Fibroblast of the aortic adventitia (primary cell): Measurements from ENCODE around the gene TP53. TPM values are rescaled to one million over a fixed set of nuclear protein-coding genes. Genes with fewer than 3 reads are reported as not detected.

ENCODE experiments used
- DNase-seq: peaks from one replicate; pipeline ENCODE4 v3.0.0-alpha.2; 2010; ENCODE audit warnings: low read depth
- H3K4me3 ChIP-seq: 2 replicates; pipeline ENCODE4 v1.5.1; 2011; ENCODE audit warnings: low read depth, mild to moderate bottlenecking, control low read depth, low read length, moderate library complexity
- CTCF ChIP-seq: IDR thresholded peaks from 2 replicates; pipeline ENCODE4 v1.5.1; 2011; ENCODE audit warnings: mild to moderate bottlenecking, low read length, control low read depth, inconsistent platforms; ENCODE audit not compliant: insufficient read depth
- total RNA-seq: library from RNA; depleted of rRNA; stranded (reverse); fragments of >200 nt; gene quantifications from 2 replicates; pipeline ENCODE4 v1.2.3, GENCODE V29; 2012; ENCODE audit warnings: low replicate concordance

TP53 gene
- total RNA-seq, 1 donor = 68.7 TPM

DNA sequence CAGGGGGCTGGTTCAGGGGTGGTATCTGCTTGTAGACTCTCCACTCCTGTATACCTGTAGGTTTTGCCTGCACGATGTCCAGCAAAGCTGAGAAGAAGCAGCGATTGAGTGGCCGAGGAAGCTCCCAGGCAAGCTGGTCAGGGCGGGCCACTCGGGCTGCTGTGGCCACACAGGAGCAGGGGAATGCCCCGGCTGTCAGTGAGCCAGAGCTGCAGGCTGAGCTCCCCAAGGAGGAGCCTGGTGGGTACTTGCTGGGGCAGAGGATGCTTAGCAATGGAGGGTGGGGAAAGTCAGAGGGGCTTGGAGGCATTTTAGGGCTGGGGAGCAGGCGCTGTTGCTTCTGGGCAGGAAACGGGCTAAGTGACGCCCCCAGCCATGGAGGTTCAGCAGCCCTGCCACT lies 32.4 kb upstream of the TP53 start:
- no peak for TF ChIP-seq CTCF
- H3K4me3 ChIP-seq = no peak overlapping the region
- DNase-seq = no peak

- peak overlapping the region; percentile 72 for H3K4me3 ChIP-seq
- TF ChIP-seq CTCF = no peak
- no peak for DNase-seq
Observed at GRCh38 chr17:7717756-7718350, 30.6 kb upstream of the TP53 start.

- H3K4me3 ChIP-seq = peak within 1 kb of the TSS; percentile 72
- peak; percentile 43 for TF ChIP-seq CTCF
- DNase-seq = peak; percentile 91
Observed at GRCh38 chr17:7716901-7717755, 29.8 kb upstream of the TP53 start, which contains the start of gene DNAH2. TSS of gene DNAH2 (plus strand) at chr17:7717744. CDS start at chr17:7719735, 1,991 bp downstream.

GRCh38 chr17:7715936-7716886 lies 28.9 kb upstream of the TP53 start:
- H3K4me3 ChIP-seq = peak overlapping the region; percentile 72
- DNase-seq = no peak
- TF ChIP-seq CTCF = no peak

DNA sequence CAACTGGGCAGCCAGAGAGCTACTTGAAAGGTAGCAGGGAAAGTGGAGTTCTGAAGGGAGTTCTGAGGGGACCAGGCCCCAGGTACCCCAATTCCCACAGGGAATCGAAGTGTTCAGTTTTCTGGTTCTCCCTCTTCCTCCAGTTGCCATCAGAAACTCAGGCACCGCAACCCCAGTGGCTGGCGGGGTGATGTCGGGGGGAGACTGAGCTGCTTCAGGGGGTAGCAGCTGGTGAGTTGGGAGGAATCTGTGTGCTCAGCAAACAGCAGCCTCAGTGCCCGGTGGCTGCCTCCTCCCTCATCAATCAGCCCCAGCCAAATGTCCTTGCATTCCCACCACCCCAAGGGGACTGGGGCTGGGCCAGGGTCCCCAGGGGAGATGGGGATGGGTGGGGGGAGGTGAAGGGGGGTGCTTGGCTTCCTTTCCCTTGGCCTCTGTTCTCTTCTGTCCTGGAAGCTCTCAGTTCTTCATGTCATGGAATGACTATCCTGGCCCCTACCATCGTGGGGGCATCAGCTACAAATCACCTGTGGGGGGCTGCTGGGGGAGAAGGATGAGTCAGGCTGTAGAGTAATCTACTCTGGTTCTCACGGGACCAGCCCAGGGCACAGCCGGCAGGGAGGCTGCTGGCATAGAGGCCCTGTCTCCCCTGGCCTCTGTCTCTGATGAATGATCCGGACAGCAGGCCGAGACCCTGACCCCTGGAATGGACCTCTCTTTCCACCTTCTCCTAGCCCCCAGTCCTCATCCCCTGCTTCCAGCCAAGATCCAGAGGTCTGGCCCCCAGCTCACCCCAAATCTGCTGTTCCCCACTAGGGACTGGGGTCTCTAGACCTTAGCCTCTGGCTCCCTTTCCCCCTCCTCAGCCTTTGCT lies 27.7 kb upstream of the TP53 start:
- TF ChIP-seq CTCF = no peak
- H3K4me3 ChIP-seq = no peak overlapping the region
- no peak for DNase-seq

DNA sequence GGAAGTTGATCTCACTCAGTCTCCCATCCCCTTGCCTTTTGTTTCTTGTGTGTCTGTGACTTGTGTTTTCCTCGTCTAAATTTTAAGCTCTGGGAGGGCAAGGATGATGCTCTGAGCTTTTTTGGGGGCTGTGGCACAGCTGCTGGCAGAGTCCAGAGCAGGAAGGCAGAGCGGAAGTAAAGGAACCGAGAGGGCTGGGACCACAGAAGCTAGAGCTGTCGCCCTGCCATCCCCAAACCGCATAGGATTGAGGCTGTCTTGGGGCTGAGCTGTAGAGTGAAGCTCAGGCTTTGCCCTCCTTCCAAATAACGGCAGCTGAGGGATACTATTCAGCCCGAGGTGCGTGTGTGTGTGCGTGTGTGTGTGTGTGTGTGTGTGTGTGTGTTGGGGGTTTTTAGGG lies 26.5 kb upstream of the TP53 start:
- TF ChIP-seq CTCF = no peak
- DNase-seq = no peak
- no peak overlapping the region for H3K4me3 ChIP-seq
